ENCODE measurements around the gene PSMB11. TPM values are rescaled to one million over a fixed set of nuclear protein-coding genes. Genes with fewer than 3 reads are reported as not detected.

PSMB11 gene
- total and polyA plus RNA-seq, 10 of the 15 experiments (the other 5 are each of a cell fraction or from before 2014, with no cell fraction given), result not detected

- no peak for TF ChIP-seq ZNF217 (IDR thresholded peaks at IDR 0.05)
- no peak for TF ChIP-seq PBX3 (IDR thresholded peaks at IDR 0.05; ENCODE audit: insufficient replicate concordance, low read depth, low read length)
- no peak for TF ChIP-seq IRF4 (IDR thresholded peaks at IDR 0.05; ENCODE audit: low read depth, low read length)
Observed at GRCh38 chr14:23045419-23046357, 3.7 kb downstream of the PSMB11 start (continued).

DNA sequence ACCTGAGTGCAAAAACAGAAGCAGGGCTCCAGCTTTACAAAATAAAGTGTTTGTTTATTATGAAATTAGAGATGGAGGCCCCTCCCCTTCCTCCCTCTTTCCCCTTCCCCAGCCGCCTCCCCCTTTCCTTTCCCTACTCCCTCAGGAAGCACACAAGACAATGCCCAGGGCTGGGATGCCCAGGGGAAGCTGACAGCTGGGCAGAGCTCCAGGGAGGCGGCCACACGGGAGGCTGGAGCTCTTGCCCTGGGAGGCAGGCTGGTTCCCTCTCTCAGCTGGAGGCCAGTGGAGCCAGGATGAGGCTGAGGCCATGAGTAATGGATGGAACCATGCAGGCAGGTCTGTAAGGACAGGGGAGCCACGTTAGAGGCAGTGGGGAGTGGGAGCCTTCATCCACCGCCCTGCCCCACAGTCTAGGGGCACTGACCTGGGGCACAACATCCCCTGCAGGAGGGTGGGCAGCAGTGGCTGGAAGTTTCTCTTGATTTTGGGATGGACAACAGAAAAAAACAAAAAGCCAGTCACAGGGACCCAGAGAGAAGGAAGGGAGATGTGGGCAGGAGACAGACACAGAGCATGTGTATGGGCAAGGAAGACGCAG lies 5.1 kb downstream of the PSMB11 start:
- no peak overlapping the region for H3K4me3 ChIP-seq
- ChIA-PET SMC1A (ENCODE audit: uncharacterized antibody, unreplicated experiment) (no interaction called here), POLR2A (interaction anchor here (0.5 kb wide), 1 partner anchor 144 kb away, joined by 4 read pairs; no protein-coding TSS in a partner anchor), CTCF (interaction anchor here (0.8 to 18.3 kb wide), 5 partner anchors 11 to 174 kb away, joined by 3 to 853 read pairs (median 4); partner anchors contain the start of genes AJUBA and CDH24), RAD21 (ENCODE audit: unreplicated experiment) (interaction anchor here (1.4 kb wide), 1 partner anchor 61 kb away, joined by 3 read pairs; no protein-coding TSS in a partner anchor)
- H3K27me3 ChIP-seq (replicated peaks in 1 of 2; ENCODE audit: control insufficient read depth in 2 of 2, insufficient read depth in 2 of 2, low read length in 1 of 2), result no peaks in the 10 kb centered on the region; a peak in 2 of 4 replicates
- H2AFZ ChIP-seq (ENCODE audit: control insufficient read depth, low read depth, low read length), result no peak overlapping the region
- H4K20me1 ChIP-seq (ENCODE audit: control insufficient read depth, insufficient read depth), result no peaks in the 10 kb centered on the region
- no peak overlapping the region for H3K9ac ChIP-seq (ENCODE audit: control insufficient read depth, insufficient read depth, low read length)
- ATAC-seq (no peak), FAIRE-seq (no peak), DNase-seq (ENCODE audit: low read depth, low spot score) (no peak)
- WGBS (ENCODE audit: insufficient coverage, insufficient replicate concordance, low lambda C conversion rate, missing lambda C conversion rate), result 44% methylated on average over 6 of the region's 6 CpGs
- no peak overlapping the region for H3K4me2 ChIP-seq (ENCODE audit: control insufficient read depth, insufficient read depth)
- intact Hi-C loops (cut with micrococcal nuclease; ENCODE audit: unreplicated experiment) (no loop called here), in situ Hi-C loops (cut with MboI) (no loop called here)
- H3K9me3 ChIP-seq (replicated peaks; ENCODE audit: control insufficient read depth, insufficient read depth, low read length), result no peaks in the 10 kb centered on the region
- no peaks in the 10 kb centered on the region for H3K4me1 ChIP-seq (ENCODE audit: control insufficient read depth, insufficient read depth, low read length)
- H3K36me3 ChIP-seq (ENCODE audit: control insufficient read depth in 2 of 2, insufficient read depth in 2 of 2, low read length in 1 of 2), result no peaks in the 10 kb centered on the region
- H3K27ac ChIP-seq (ENCODE audit: control insufficient read depth, insufficient read depth), result no peak overlapping the region
- no TSS peak for BruUV-seq (replicated peaks)
- H3K79me2 ChIP-seq (ENCODE audit: control insufficient read depth, insufficient read depth, low read length), result no peaks in the 10 kb centered on the region
- TF ChIP-seq TCF3 (IDR thresholded peaks at IDR 0.05; ENCODE audit: borderline replicate concordance, insufficient read depth, low read depth, low read length), result no peak
- no peak for TF ChIP-seq ZNF687 (IDR thresholded peaks at IDR 0.05)
- TF ChIP-seq SMARCA5 (IDR thresholded peaks at IDR 0.05), result no peak
- TF ChIP-seq TAF1 (IDR thresholded peaks at IDR 0.05; ENCODE audit: borderline replicate concordance, low read depth, low read length), result no peak
- no peak for TF ChIP-seq FOXM1 (IDR thresholded peaks at IDR 0.05; ENCODE audit: low read depth, low read length)
- no peak for TF ChIP-seq NFYB (IDR thresholded peaks at IDR 0.05; ENCODE audit: insufficient read depth, low read depth, low read length)
- TF ChIP-seq, protein P1, sequence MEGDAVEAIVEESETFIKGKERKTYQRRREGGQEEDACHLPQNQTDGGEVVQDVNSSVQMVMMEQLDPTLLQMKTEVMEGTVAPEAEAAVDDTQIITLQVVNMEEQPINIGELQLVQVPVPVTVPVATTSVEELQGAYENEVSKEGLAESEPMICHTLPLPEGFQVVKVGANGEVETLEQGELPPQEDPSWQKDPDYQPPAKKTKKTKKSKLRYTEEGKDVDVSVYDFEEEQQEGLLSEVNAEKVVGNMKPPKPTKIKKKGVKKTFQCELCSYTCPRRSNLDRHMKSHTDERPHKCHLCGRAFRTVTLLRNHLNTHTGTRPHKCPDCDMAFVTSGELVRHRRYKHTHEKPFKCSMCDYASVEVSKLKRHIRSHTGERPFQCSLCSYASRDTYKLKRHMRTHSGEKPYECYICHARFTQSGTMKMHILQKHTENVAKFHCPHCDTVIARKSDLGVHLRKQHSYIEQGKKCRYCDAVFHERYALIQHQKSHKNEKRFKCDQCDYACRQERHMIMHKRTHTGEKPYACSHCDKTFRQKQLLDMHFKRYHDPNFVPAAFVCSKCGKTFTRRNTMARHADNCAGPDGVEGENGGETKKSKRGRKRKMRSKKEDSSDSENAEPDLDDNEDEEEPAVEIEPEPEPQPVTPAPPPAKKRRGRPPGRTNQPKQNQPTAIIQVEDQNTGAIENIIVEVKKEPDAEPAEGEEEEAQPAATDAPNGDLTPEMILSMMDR (IDR thresholded peaks at IDR 0.05 in 2 of 3, conservative IDR thresholded peaks at IDR 0.05 in 1 of 3; ENCODE audit: control insufficient read depth in 2 of 3, extremely low read depth in 1 of 3, insufficient read depth in 1 of 3, low read depth in 3 of 3, low read length in 3 of 3), result no peak
- TF ChIP-seq FOXK2 (IDR thresholded peaks at IDR 0.05), result no peak
- no peak for TF ChIP-seq SP1 (IDR thresholded peaks at IDR 0.05; ENCODE audit: low read depth, low read length)
